Measurements from ENCODE around the gene MLH3. TPM values are rescaled to one million over a fixed set of nuclear protein-coding genes. Genes with fewer than 3 reads are reported as not detected.
A peak's percentile ranks its signal among the peaks of the same experiment; 100 is the strongest.

Gene MLH3
- total and polyA plus RNA-seq, 2 experiments from 2014 or later, result 10.8 to 12.3 TPM

DNA sequence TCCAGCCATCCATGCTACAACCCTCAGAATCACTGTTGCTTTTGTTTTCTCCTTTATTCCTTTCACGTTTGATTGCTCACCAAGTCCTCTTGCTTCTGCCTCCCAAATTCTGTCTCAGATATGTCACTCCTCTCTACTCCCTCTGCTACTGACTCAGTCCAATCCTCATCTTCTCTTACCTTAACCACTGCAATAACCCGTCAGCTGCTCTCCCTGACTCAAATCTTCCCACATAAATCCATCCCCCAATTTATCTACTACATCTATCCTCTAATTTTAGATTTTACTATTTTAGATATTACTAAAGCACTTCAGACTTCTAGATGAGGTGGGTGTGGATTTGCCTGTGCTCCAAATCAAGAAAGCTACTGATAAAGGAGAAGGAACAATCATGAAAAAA is 25.4 kb downstream of the MLH3 start:
- WGBS, 2 experiments (ENCODE audit: low coverage in 1 of 2, low lambda C conversion rate in 2 of 2, missing lambda C conversion rate in 2 of 2), result 83 to 92% methylated on average over 2 of the region's 2 CpGs

DNA sequence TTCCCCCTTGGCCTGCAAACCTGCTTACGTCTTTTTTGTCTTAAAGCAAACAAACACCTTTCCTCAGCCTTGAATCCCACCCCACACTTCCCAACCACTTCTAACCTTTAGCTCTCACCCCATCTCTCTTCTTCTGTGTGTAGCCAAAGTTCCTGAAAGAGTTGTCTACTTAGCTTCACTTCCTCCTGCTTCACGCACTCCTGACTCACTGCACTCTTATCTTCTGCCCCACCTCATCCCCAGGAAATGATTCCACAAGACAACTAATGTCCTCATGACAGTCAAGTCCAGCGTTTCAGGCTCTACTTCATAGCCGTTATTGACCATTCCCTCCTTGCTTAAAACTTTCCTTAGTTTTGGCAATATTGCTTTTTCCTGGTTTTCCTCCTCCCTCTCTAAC is 26.2 kb downstream of the MLH3 start:
- no peaks in the 10 kb centered on the region for H3K27me3 ChIP-seq (replicated peaks; ENCODE audit: insufficient read depth)
- no peak overlapping the region for H3K27ac ChIP-seq
- H3K36me3 ChIP-seq (ENCODE audit: low read depth), result peaks cover 24% of the 10 kb centered on the region
- in situ Hi-C loops (cut with MboI), result no loop called here
- DNase-seq, result peak; percentile 37
- no peak overlapping the region for H3K9ac ChIP-seq
- H3K9me3 ChIP-seq (ENCODE audit: low read depth), result no peaks in the 10 kb centered on the region
- no peak overlapping the region for H3K4me3 ChIP-seq
- no peaks in the 10 kb centered on the region; the same call in 1 of the 2 replicates for H3K4me1 ChIP-seq (ENCODE audit: insufficient read depth)
- H2AFZ ChIP-seq, result no peak overlapping the region
- 77 to 82% methylated on average over 4 of the region's 4 CpGs for WGBS, 2 experiments (ENCODE audit: low coverage in 1 of 2, low lambda C conversion rate in 2 of 2, missing lambda C conversion rate in 2 of 2)
- H3K79me2 ChIP-seq (ENCODE audit: insufficient read depth), result no peaks in the 10 kb centered on the region
- no peaks in the 10 kb centered on the region for H3K9me2 ChIP-seq (ENCODE audit: insufficient read depth)
- peaks cover 7% of the 10 kb centered on the region; the same call in 1 of the 2 replicates for H3F3A ChIP-seq (ENCODE audit: insufficient read depth)
- TF ChIP-seq EZH2phosphoT487 (IDR thresholded peaks at IDR 0.05; ENCODE audit: insufficient read depth, low read depth) (no peak), EZH2 (IDR thresholded peaks at IDR 0.05; ENCODE audit: insufficient read depth, poor library complexity, severe bottlenecking) (no peak)
- H3K4me2 ChIP-seq (ENCODE audit: unreplicated experiment), result no peak overlapping the region
- no peaks in the 10 kb centered on the region for H4K20me1 ChIP-seq (ENCODE audit: insufficient read depth)

More for the DNA sequence above, 25.4 kb downstream of the MLH3 start:
- no peaks in the 10 kb centered on the region for H4K20me1 ChIP-seq (ENCODE audit: insufficient read depth)
- no peaks in the 10 kb centered on the region for H3K27me3 ChIP-seq (replicated peaks; ENCODE audit: insufficient read depth)
- H3K4me3 ChIP-seq, result no peak overlapping the region
- no peaks in the 10 kb centered on the region for H3K79me2 ChIP-seq (ENCODE audit: insufficient read depth)
- H3K27ac ChIP-seq, result no peak overlapping the region
- in situ Hi-C loops (cut with MboI), result no loop called here
- no peak for TF ChIP-seq EZH2phosphoT487 (IDR thresholded peaks at IDR 0.05; ENCODE audit: insufficient read depth, low read depth)
- no peak for TF ChIP-seq EZH2 (IDR thresholded peaks at IDR 0.05; ENCODE audit: insufficient read depth, poor library complexity, severe bottlenecking)
- H3K36me3 ChIP-seq (ENCODE audit: low read depth), result peaks cover 27% of the 10 kb centered on the region
- H3F3A ChIP-seq (ENCODE audit: insufficient read depth), result peaks cover 7% of the 10 kb centered on the region; the same call in 1 of the 2 replicates
- no peak overlapping the region for H3K9ac ChIP-seq
- no peak overlapping the region for H2AFZ ChIP-seq
- H3K4me2 ChIP-seq (ENCODE audit: unreplicated experiment), result no peak overlapping the region
- no peaks in the 10 kb centered on the region for H3K9me2 ChIP-seq (ENCODE audit: insufficient read depth)
- no peaks in the 10 kb centered on the region for H3K9me3 ChIP-seq (ENCODE audit: low read depth)
- H3K4me1 ChIP-seq (ENCODE audit: insufficient read depth), result no peaks in the 10 kb centered on the region; the same call in 1 of the 2 replicates
- DNase-seq, result no peak

DNA sequence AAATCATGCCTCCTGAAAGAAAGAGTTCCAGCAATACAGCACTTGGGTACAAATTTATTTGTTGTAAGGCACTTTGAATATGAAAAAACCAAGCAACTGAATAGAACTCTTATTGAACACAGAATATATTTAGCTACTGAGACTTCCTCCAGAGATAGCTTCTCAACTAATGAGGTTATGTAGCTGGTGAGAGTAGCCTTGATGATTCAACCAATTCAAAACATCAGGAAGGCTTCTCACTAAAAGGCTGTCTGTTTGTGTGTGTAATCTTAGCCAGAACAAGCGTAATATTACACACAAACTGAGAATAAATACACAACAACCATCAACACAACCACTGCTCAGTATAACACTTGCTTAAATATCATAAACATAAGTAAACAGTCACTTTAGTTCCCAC is 28.2 kb downstream of the MLH3 start:
- Histone ChIP-seq H3K79me2 (ENCODE audit: insufficient read depth) (no peaks in the 10 kb centered on the region), H3K4me3 (no peak overlapping the region), H3K4me1 (ENCODE audit: insufficient read depth) (no peaks in the 10 kb centered on the region; the same call in 1 of the 2 replicates), H4K20me1 (ENCODE audit: insufficient read depth) (no peaks in the 10 kb centered on the region), H3K9me3 (ENCODE audit: low read depth) (no peaks in the 10 kb centered on the region), H3K9me2 (ENCODE audit: insufficient read depth) (no peaks in the 10 kb centered on the region), H3K9ac (no peak overlapping the region), H3K27ac (no peak overlapping the region), H3K36me3 (ENCODE audit: low read depth) (peaks cover 32% of the 10 kb centered on the region), H2AFZ (no peak overlapping the region), H3F3A (ENCODE audit: insufficient read depth) (peaks cover 7% of the 10 kb centered on the region; the same call in 1 of the 2 replicates), H3K27me3 (replicated peaks; ENCODE audit: insufficient read depth) (no peaks in the 10 kb centered on the region), H3K4me2 (ENCODE audit: unreplicated experiment) (no peak overlapping the region)
- 95 to 96% methylated on average over 1 of the region's 1 CpG for WGBS, 2 experiments (ENCODE audit: low coverage in 1 of 2, low lambda C conversion rate in 2 of 2, missing lambda C conversion rate in 2 of 2)
- in situ Hi-C loops (cut with MboI), result no loop called here
- no peak for TF ChIP-seq EZH2 (IDR thresholded peaks at IDR 0.05; ENCODE audit: insufficient read depth, poor library complexity, severe bottlenecking)
- no peak for TF ChIP-seq EZH2phosphoT487 (IDR thresholded peaks at IDR 0.05; ENCODE audit: insufficient read depth, low read depth)
- DNase-seq, result peak; percentile 16

DNA sequence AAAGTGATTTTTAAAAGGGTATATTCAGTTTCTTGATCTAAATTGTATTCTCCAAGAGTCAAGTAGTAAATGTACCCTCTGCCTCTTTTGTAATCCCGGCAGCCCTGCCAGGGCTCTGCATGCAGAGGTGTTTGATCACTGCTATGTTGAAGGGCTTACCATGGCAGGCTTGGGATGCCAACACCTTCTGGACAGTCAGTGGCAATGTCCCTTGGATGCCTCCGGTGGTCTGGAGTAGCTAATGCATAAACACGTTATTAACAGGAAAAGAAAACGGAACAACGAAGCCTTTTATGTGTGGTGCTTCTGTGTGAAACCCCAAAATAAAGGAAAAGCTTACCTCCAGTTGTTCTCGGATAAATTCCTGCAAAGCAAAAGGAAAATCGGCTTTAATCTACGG is 28.6 kb downstream of the MLH3 start:
- 70 to 73% methylated on average over 8 of the region's 8 CpGs for WGBS, 2 experiments (ENCODE audit: low coverage in 1 of 2, low lambda C conversion rate in 2 of 2, missing lambda C conversion rate in 2 of 2)
- H3K9ac ChIP-seq, result no peak overlapping the region
- H3K9me3 ChIP-seq (ENCODE audit: low read depth), result no peaks in the 10 kb centered on the region
- no peaks in the 10 kb centered on the region for H3K9me2 ChIP-seq (ENCODE audit: insufficient read depth)
- H3K4me1 ChIP-seq (ENCODE audit: insufficient read depth), result no peaks in the 10 kb centered on the region; the same call in 1 of the 2 replicates
- peaks cover 34% of the 10 kb centered on the region for H3K36me3 ChIP-seq (ENCODE audit: low read depth)
- in situ Hi-C loops (cut with MboI), result no loop called here
- H3K27ac ChIP-seq, result no peak overlapping the region
- peak; percentile 46 for DNase-seq
- H3K4me2 ChIP-seq (ENCODE audit: unreplicated experiment), result no peak overlapping the region
- H3K27me3 ChIP-seq (replicated peaks; ENCODE audit: insufficient read depth), result no peaks in the 10 kb centered on the region
- H3K4me3 ChIP-seq, result no peak overlapping the region
- TF ChIP-seq EZH2phosphoT487 (IDR thresholded peaks at IDR 0.05; ENCODE audit: insufficient read depth, low read depth), result no peak
- no peak for TF ChIP-seq EZH2 (IDR thresholded peaks at IDR 0.05; ENCODE audit: insufficient read depth, poor library complexity, severe bottlenecking)
- H2AFZ ChIP-seq, result no peak overlapping the region
- no peaks in the 10 kb centered on the region for H3K79me2 ChIP-seq (ENCODE audit: insufficient read depth)
- no peaks in the 10 kb centered on the region for H4K20me1 ChIP-seq (ENCODE audit: insufficient read depth)
- H3F3A ChIP-seq (ENCODE audit: insufficient read depth), result peaks cover 7% of the 10 kb centered on the region; the same call in 1 of the 2 replicates
